Lower lobe of right lung (tissue), 2 donors: ENCODE data around the gene ENOX2. TPM values are rescaled to one million over a fixed set of nuclear protein-coding genes. Genes with fewer than 3 reads are reported as not detected.

Experiments used
- ATAC-seq, 2 donors: fragments of 200-7000 bp; cut with Tn5 transposase; one replicate each; pipeline ENCODE4 v1.9.1; 2020 to 2022; ENCODE audit warnings: mild to moderate bottlenecking in 2 of 2, moderate library complexity in 2 of 2
- DNase-seq: peaks from one replicate; pipeline ENCODE4 v3.0.0-alpha.2; 2020
- H3K27ac ChIP-seq: fragments of 200-600 bp; one replicate; pipeline ENCODE4 v1.8.0; 2022
- H3K27me3 ChIP-seq: fragments of 200-600 bp; one replicate; pipeline ENCODE4 v1.8.0; 2022; ENCODE audit warnings: low read depth
- H3K36me3 ChIP-seq: fragments of 200-600 bp; one replicate; pipeline ENCODE4 v1.8.0; 2022; ENCODE audit warnings: mild to moderate bottlenecking
- H3K4me1 ChIP-seq: fragments of 200-600 bp; one replicate; pipeline ENCODE4 v1.8.0; 2022
- H3K4me3 ChIP-seq: fragments of 200-600 bp; one replicate; pipeline ENCODE4 v1.8.0; 2022; ENCODE audit warnings: mild to moderate bottlenecking
- H3K9me3 ChIP-seq: fragments of 200-600 bp; one replicate; pipeline ENCODE4 v1.8.0; 2022
- intact Hi-C: fragments of 100-400 bp; cut with DNase I; formaldehyde crosslinking; loops from one replicate; pipeline ENCODE4 v1.11.0; 2022
- total RNA-seq: library from RNA; stranded (reverse); fragmentation: NEBNext Ultra II Directional; extraction: Animal tissue kit (Norgen Biotek cat#: 25700); gene quantifications from one replicate; pipeline ENCODE4 v1.2.1, GENCODE V29; 2021
- TF ChIP-seq, protein P1 (sequence below): fragments of 200-600 bp; IDR thresholded peaks from one replicate; pipeline ENCODE4 v1.8.0; 2022; ENCODE audit warnings: antibody characterized with exemption, mild to moderate bottlenecking
- donor health status: DM: no; HTN: yes; CAD: no; lungs with severe emphysema.

ENOX2 gene
- total RNA-seq, 1 donor from 2014 or later = 16.8 TPM

- no peak overlapping the region for H3K27ac ChIP-seq
- H3K9me3 ChIP-seq = no peaks in the 10 kb centered on the region
- TF ChIP-seq, protein P1, sequence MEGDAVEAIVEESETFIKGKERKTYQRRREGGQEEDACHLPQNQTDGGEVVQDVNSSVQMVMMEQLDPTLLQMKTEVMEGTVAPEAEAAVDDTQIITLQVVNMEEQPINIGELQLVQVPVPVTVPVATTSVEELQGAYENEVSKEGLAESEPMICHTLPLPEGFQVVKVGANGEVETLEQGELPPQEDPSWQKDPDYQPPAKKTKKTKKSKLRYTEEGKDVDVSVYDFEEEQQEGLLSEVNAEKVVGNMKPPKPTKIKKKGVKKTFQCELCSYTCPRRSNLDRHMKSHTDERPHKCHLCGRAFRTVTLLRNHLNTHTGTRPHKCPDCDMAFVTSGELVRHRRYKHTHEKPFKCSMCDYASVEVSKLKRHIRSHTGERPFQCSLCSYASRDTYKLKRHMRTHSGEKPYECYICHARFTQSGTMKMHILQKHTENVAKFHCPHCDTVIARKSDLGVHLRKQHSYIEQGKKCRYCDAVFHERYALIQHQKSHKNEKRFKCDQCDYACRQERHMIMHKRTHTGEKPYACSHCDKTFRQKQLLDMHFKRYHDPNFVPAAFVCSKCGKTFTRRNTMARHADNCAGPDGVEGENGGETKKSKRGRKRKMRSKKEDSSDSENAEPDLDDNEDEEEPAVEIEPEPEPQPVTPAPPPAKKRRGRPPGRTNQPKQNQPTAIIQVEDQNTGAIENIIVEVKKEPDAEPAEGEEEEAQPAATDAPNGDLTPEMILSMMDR = no peak
- no peak for DNase-seq
- H3K4me3 ChIP-seq = no peak overlapping the region
- no peak for ATAC-seq
- H3K27me3 ChIP-seq = no peaks in the 10 kb centered on the region
- H3K36me3 ChIP-seq = no peaks in the 10 kb centered on the region
- no peaks in the 10 kb centered on the region for H3K4me1 ChIP-seq
- intact Hi-C loops = no loop called here
These were observed 207.1 kb downstream of the ENOX2 start for GRCh38 chrX:130695931-130696330.

DNA sequence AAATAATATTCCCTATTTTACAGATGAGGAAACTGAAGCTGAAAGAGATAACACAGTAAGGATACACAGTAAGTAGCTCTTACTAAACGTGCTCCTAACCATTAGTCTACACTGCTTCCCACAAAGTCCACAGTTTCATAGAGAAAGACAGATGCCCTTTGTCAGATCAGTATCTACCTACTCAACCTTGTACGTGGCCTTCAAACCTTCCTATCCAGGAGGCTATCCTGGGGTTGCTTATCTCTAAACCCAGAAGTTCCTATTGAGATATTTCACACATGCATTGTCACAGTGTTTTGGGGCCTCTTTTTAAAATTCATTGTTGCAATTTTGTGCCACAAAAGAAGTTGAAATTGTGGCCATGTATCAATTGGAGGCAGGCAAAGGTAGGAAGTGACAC is 208.0 kb downstream of the ENOX2 start:
- H3K36me3 ChIP-seq = no peaks in the 10 kb centered on the region
- no peaks in the 10 kb centered on the region for H3K27me3 ChIP-seq
- H3K4me1 ChIP-seq = no peaks in the 10 kb centered on the region
- no peaks in the 10 kb centered on the region for H3K9me3 ChIP-seq
- DNase-seq = no peak
- no peak overlapping the region for H3K4me3 ChIP-seq
- ATAC-seq = no peak
- TF ChIP-seq, protein P1 = no peak
- intact Hi-C loops = no loop called here
- no peak overlapping the region for H3K27ac ChIP-seq

DNA sequence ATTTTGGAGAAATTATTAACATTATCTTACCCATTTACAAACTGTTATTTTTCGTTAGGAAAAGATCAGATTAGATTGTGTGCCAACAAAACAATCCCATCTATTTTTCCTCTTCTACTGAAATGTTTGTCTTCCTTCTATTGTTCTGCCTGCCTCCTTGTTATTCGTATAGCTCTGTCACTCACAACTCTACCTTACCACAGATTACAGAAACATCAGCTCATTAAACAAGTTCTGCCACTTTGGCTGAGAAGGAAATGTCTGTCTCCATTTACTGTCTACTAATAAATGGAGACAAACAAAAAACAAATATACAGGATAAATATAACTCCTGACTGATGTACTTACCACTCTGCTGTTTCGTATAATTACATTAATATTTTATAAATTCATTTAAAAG is 211.4 kb downstream of the ENOX2 start:
- TF ChIP-seq, protein P1 = no peak
- no peak overlapping the region for H3K27ac ChIP-seq
- intact Hi-C loops = no loop called here
- no peaks in the 10 kb centered on the region for H3K9me3 ChIP-seq
- no peaks in the 10 kb centered on the region for H3K4me1 ChIP-seq
- no peak overlapping the region for H3K4me3 ChIP-seq
- no peak for ATAC-seq
- no peak for DNase-seq
- no peaks in the 10 kb centered on the region for H3K36me3 ChIP-seq
- H3K27me3 ChIP-seq = no peaks in the 10 kb centered on the region

DNA sequence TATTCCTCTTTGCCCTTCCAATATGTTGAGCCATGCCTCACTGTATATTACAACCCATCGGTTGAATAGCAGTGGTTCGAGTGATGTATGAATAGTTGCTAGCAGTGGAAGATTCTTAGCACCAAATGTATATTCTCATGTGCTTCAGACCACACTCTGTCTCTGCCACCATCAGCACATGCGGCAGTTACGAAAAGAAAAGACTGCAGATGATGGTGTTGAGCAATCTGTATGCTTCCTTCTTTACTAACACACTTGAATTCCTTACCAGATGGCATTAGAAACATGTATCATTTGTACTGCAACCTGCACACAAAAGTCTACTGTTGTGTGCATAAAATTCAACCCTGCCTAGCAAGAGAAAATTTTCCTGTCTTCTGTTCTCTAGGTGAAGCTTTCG is 214.6 kb downstream of the ENOX2 start:
- intact Hi-C loops = no loop called here
- Histone ChIP-seq H3K9me3 (no peaks in the 10 kb centered on the region), H3K36me3 (no peaks in the 10 kb centered on the region), H3K27me3 (no peaks in the 10 kb centered on the region), H3K4me1 (no peaks in the 10 kb centered on the region), H3K4me3 (no peak overlapping the region), H3K27ac (no peak overlapping the region)
- DNase-seq (no peak), ATAC-seq (no peak)
- TF ChIP-seq, protein P1 = no peak

- Histone ChIP-seq H3K4me1 (no peaks in the 10 kb centered on the region), H3K27me3 (no peaks in the 10 kb centered on the region), H3K27ac (no peak overlapping the region), H3K36me3 (no peaks in the 10 kb centered on the region), H3K9me3 (no peaks in the 10 kb centered on the region), H3K4me3 (no peak overlapping the region)
- TF ChIP-seq, protein P1 = no peak
- DNase-seq (no peak), ATAC-seq (no peak)
- intact Hi-C loops = no loop called here
These were observed 220.0 kb downstream of the ENOX2 start for GRCh38 chrX:130682990-130683389.
